Activated CD8-positive, alpha-beta T cell treated with anti-CD3 and anti-CD28 coated beads, Interleukin-2, amount 10 ng/mL, durations not matched to agents 7 days and 5 days (primary cell): ENCODE measurements around the gene SDC1. TPM values are rescaled to one million over a fixed set of nuclear protein-coding genes. Genes with fewer than 3 reads are reported as not detected.

Experiments used
- ATAC-seq: fragments of 150-1000 bp; cut with Tn5 transposase; one replicate; pipeline ENCODE4 v1.10.0; 2021; ENCODE audit warnings: moderate library complexity
- CTCF ChIA-PET: fragments of 350-600 bp; sonication (Branson Sonifier 250); formaldehyde crosslinking; loops from one replicate; lab custom pipeline; 2021; ENCODE audit warnings: antibody characterized with exemption; lab: Charles Lee
- POLR2A ChIA-PET: fragments of 350-600 bp; sonication (Branson Sonifier 250); formaldehyde crosslinking; loops from one replicate; lab custom pipeline; 2021; ENCODE audit warnings: antibody characterized with exemption; lab: Charles Lee
- DNase-seq: peaks from one replicate; pipeline ENCODE4 v3.0.0-alpha.2; 2020
- H3K27ac Mint-ChIP-seq: one replicate; pipeline ENCODE4 v1.8.0; 2021; ENCODE audit warnings: mild to moderate bottlenecking, mixed read lengths
- H3K27me3 Mint-ChIP-seq: one replicate; pipeline ENCODE4 v1.8.0; 2021; ENCODE audit warnings: low read depth, mixed read lengths
- H3K36me3 Mint-ChIP-seq: one replicate; pipeline ENCODE4 v1.8.0; 2021; ENCODE audit warnings: low read depth, mixed read lengths
- H3K4me1 Mint-ChIP-seq: one replicate; pipeline ENCODE4 v1.8.0; 2021; ENCODE audit warnings: low read depth, mixed read lengths
- H3K4me3 Mint-ChIP-seq: one replicate; pipeline ENCODE4 v1.8.0; 2021; ENCODE audit warnings: mild to moderate bottlenecking, mixed read lengths
- H3K9me3 Mint-ChIP-seq: one replicate; pipeline ENCODE4 v1.8.0; 2022; ENCODE audit warnings: mixed read lengths; ENCODE audit not compliant: insufficient read depth
- total RNA-seq, 2 experiments: library from RNA; stranded (reverse); gene quantifications; one replicate each; pipeline ENCODE4 v1.2.3, GENCODE V29; 2021

Gene SDC1
- total RNA-seq, 2 experiments from 2014 or later: not detected

DNA sequence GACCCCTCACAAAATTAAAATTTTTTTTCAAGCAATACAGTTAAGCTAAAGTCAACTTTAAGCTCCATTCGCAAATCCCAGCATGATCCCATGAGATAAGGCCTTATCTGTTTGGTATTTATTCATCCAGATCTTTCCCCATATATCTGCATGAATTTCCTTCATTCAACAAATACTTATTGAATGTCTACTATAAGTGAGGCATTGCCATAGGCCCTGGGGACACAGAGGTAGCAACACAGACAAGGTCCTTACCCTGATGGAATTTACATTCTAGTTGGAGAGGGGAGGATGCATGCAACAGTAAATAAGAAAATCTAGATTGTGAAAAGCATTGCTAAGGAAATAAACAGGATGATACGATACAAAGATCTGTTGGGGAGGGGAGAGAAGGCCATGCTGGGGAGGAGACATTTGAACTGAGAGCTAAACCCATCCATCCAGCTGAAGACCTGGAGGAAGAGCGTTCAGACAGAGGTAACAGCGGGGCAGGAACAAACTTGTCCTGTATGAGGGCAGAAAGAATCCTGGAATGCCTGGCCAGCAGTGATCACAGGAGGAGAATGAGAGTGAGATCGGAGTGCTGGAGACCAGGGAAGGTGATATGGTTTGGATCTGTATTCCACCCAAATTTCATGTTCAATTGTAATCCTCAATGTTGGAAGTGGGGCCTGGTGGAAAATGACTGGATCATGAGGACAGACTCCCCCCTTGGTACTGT lies 71.6 kb downstream of the SDC1 start:
- H3K4me1 Mint-ChIP-seq: no peaks in the 10 kb centered on the region
- H3K27me3 Mint-ChIP-seq: peaks cover 16% of the 10 kb centered on the region
- ChIA-PET CTCF (no interaction called here), POLR2A (no interaction called here)
- H3K9me3 Mint-ChIP-seq: no peaks in the 10 kb centered on the region
- H3K27ac Mint-ChIP-seq: no peak overlapping the region
- ATAC-seq: no peak
- no peaks in the 10 kb centered on the region for H3K36me3 Mint-ChIP-seq
- DNase-seq: no peak
- no peak overlapping the region for H3K4me3 Mint-ChIP-seq

DNA sequence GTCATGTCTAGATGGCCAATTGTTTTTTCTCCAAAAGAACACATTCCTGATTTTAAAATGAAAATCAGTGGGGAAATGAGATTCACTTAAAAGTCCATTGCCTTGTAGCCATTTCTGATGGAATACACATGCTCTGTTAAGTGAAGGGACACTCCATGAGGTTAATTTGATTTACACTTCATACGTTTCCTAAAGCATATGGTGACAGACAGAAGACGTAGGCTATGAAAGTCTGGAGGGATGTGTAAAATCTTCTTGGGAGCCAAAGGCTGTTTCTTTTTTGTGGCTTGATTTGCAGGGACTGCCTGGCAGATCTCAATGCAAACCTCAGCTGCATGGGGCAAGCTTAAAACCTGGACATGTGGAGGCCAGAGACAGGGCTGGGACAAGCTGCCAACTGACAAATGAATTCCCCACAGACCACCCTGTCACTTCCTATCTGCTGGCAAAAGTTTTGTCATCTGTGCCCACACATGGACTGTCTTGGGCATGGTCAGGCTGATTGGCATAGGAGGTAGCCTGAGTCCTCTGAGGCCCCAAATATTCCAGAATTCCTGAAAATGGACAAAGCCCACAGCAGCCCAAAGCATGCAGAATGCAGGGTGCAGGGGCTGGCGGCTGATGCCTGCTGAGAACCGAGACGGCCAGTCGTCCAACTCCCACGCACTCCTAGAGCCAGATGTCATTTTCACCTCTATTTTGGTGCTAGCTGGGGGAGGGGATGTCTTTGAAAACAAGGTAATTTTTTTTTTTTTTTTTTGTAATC lies 73.9 kb downstream of the SDC1 start:
- ATAC-seq (no peak), DNase-seq (no peak)
- H3K4me3 Mint-ChIP-seq: no peak overlapping the region
- no peaks in the 10 kb centered on the region for H3K36me3 Mint-ChIP-seq
- ChIA-PET POLR2A (no interaction called here), CTCF (no interaction called here)
- H3K4me1 Mint-ChIP-seq: no peaks in the 10 kb centered on the region
- H3K27ac Mint-ChIP-seq: no peak overlapping the region
- peaks cover 25% of the 10 kb centered on the region for H3K27me3 Mint-ChIP-seq
- H3K9me3 Mint-ChIP-seq: no peaks in the 10 kb centered on the region

Other genes starting within 250 kb of the SDC1 start
- gene WDR35, start 235.0 kb downstream of the SDC1 start, total RNA-seq: 1 to 10 TPM; 2.9 to 3.9 TPM
- gene MATN3, start 212.5 kb downstream of the SDC1 start, total RNA-seq: not detected
- gene LAPTM4A, start 173.5 kb downstream of the SDC1 start, total RNA-seq: 10 to 100 TPM; 19.8 to 21.1 TPM
- gene PUM2, start 125.7 kb upstream of the SDC1 start, total RNA-seq: 100 to 1,000 TPM; 123 to 129 TPM
- gene RHOB, start 221.9 kb upstream of the SDC1 start, total RNA-seq: 1 to 10 TPM; 1.2 to 1.3 TPM